ENCODE results near the gene ATP13A1.

GRCh38 chr19:19657397-19657783 is 6.1 kb downstream of the ATP13A1 start:
- TF ChIP-seq EZH2 (IDR thresholded peaks at IDR 0.05; ENCODE audit: borderline replicate concordance, low read length), result no peak
- TF ChIP-seq CTCF (IDR thresholded peaks at IDR 0.05; ENCODE audit: low read length), result no peak

Measured in OCI-LY1 (cell line).